Activated naive CD4-positive, alpha-beta T cell treated with anti-CD3 and anti-CD28 coated beads for 36 hours (primary cell): ENCODE data around the gene SPRN. TPM values are rescaled to one million over a fixed set of nuclear protein-coding genes. Genes with fewer than 3 reads are reported as not detected.
"Not testable (repeated sequence)": the region's sequence is repeated elsewhere in the genome, so short reads cannot be mapped to it uniquely, and the experiment has no call there.

ENCODE experiments used
- CTCF ChIA-PET: fragments of 350-600 bp; sonication (Branson Sonifier 250); formaldehyde crosslinking; loops from one replicate; lab custom pipeline; 2021; ENCODE audit warnings: antibody characterized with exemption; lab: Charles Lee
- DNase-seq: peaks from one replicate; pipeline ENCODE4 v3.0.0-alpha.2; 2020
- H3K27ac Mint-ChIP-seq: one replicate; pipeline ENCODE4 v1.8.0; 2021; ENCODE audit warnings: mild to moderate bottlenecking, mixed read lengths
- H3K27me3 Mint-ChIP-seq: one replicate; pipeline ENCODE4 v1.8.0; 2021; ENCODE audit warnings: low read depth, mixed read lengths
- H3K36me3 Mint-ChIP-seq: one replicate; pipeline ENCODE4 v1.8.0; 2021; ENCODE audit warnings: low read depth, mixed read lengths
- H3K4me1 Mint-ChIP-seq: one replicate; pipeline ENCODE4 v1.8.0; 2021; ENCODE audit warnings: low read depth, mixed read lengths
- H3K4me3 Mint-ChIP-seq: one replicate; pipeline ENCODE4 v1.8.0; 2021; ENCODE audit warnings: mild to moderate bottlenecking, moderate library complexity, mixed read lengths
- H3K9me3 Mint-ChIP-seq: one replicate; pipeline ENCODE4 v1.8.0; 2021; ENCODE audit warnings: mixed read lengths
- intact Hi-C: fragments of 100-400 bp; cut with micrococcal nuclease; formaldehyde crosslinking; loops from one replicate; pipeline ENCODE4 v1.15.1; 2023
- total RNA-seq, 2 experiments: library from RNA; stranded (reverse); gene quantifications; one replicate each; pipeline ENCODE4 v1.2.3, GENCODE V29; 2021

The SPRN gene
- total RNA-seq, 2 experiments from 2014 or later = not detected

DNA sequence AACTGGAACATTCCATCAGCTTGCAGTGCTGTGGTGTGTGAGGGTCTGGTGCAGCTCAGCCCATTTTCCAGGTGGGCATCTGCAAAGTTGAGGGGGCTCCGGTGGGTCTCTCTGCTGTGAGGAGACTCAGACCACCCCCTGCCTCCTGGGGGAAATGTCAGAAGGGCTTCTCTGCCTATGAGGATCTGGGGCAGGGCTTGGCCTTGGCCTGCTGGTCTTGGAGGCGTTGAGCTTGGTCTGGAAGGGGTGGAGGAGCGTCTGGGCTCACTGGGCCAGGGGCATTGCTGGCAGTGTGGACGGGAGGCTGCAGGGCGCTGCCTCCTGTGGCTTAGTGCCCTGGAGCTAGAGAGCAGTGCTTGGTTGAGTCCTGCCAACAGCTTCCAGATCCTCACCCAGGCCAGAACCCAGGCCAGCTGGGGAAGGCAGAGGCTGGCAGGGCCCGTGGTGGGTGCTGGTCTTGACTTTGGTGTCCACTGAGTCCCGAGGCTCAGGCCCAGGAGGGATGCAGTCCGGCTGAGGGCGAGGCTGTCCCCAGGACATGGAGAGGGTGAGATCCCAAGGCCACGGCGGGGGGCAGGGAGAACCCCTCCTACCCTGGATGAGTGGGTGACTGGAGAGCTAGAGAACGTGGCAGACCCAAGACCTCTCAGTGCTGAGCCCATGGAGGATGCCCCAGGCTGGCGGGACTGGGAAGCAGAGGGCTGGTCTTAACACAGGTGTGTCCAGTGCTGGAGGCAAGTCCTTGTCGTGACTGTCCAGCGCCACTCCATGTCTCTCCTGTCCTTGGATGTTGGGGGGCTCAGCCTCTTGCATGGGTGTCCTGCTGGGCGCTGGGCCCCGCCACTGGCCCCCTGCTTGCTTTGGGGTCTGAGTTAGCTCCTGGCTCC is 2.8 kb downstream of the SPRN start:
- Mint-ChIP-seq H3K36me3 (peaks cover 8% of the 10 kb centered on the region), H3K4me1 (peaks cover 2% of the 10 kb centered on the region), H3K4me3 (no peak overlapping the region), H3K27me3 (no peaks in the 10 kb centered on the region), H3K9me3 (no peaks in the 10 kb centered on the region), H3K27ac (no peak overlapping the region)
- intact Hi-C loops = no loop called here
- no peak for DNase-seq
- CTCF ChIA-PET = interaction anchor here (0.7 to 1.0 kb wide), 3 partner anchors 10 to 92 kb away, joined by 3 to 5 read pairs (median 4); no protein-coding TSS in a partner anchor

DNA sequence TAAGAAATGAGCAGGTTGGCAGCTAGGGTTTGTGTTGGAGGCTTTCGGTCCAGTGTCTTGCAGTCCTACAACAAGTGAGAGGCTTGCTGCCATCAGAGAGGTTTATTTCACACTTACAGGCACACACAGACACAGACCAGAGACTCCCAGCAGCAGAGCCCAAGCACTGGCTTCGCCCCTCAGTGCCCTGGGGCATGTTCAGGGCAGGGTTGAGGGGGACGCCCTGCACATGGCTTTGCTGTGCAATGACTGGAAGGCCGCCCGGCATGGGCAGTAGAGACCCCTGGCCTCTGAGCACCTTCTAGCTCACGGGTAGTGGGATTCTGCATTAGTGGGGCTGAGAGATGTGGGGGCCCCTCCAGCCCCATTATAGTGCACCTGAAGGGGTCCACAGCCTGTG is 3.8 kb downstream of the SPRN start:
- H3K36me3 Mint-ChIP-seq = peaks cover 13% of the 10 kb centered on the region
- peaks cover 3% of the 10 kb centered on the region for H3K9me3 Mint-ChIP-seq
- CTCF ChIA-PET = interaction anchor here (1.0 kb wide), 1 partner anchor 113 kb away, joined by 3 read pairs; no protein-coding TSS in a partner anchor
- no peaks in the 10 kb centered on the region for H3K27me3 Mint-ChIP-seq
- no peak for DNase-seq
- intact Hi-C loops = no loop called here
- peaks cover 2% of the 10 kb centered on the region for H3K4me1 Mint-ChIP-seq
- H3K4me3 Mint-ChIP-seq = no peak overlapping the region
- H3K27ac Mint-ChIP-seq = no peak overlapping the region

DNA sequence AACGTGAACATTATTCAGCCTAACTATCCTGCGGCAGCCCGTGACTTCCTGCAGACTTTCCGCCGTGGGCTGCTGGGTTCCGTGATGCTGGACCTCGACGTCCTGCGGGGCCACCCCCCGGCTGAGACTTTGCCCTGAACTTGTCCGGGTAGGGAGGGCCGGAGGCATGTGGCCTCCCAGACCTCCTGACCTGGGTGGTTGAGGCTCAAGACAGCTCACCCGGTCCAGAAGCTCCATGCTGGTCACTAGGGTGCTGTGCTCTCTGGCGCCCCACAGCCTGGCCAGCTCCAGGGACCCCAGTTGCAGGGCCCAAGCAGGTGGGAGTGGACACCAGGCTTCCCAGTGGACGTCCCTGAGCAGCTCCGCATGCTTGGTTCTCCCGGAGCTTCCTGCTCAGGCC is 4.4 kb downstream of the SPRN start:
- peaks cover 2% of the 10 kb centered on the region for H3K4me1 Mint-ChIP-seq
- H3K27me3 Mint-ChIP-seq = no peaks in the 10 kb centered on the region
- H3K36me3 Mint-ChIP-seq = peaks cover 19% of the 10 kb centered on the region
- intact Hi-C loops = no loop called here
- peaks cover 7% of the 10 kb centered on the region for H3K9me3 Mint-ChIP-seq
- H3K27ac Mint-ChIP-seq = no peak overlapping the region
- DNase-seq = no peak
- CTCF ChIA-PET = interaction anchor here (1.0 to 1.5 kb wide), 2 partner anchors 90 to 113 kb away, joined by 3 to 4 read pairs; no protein-coding TSS in a partner anchor
- H3K4me3 Mint-ChIP-seq = no peak overlapping the region

DNA sequence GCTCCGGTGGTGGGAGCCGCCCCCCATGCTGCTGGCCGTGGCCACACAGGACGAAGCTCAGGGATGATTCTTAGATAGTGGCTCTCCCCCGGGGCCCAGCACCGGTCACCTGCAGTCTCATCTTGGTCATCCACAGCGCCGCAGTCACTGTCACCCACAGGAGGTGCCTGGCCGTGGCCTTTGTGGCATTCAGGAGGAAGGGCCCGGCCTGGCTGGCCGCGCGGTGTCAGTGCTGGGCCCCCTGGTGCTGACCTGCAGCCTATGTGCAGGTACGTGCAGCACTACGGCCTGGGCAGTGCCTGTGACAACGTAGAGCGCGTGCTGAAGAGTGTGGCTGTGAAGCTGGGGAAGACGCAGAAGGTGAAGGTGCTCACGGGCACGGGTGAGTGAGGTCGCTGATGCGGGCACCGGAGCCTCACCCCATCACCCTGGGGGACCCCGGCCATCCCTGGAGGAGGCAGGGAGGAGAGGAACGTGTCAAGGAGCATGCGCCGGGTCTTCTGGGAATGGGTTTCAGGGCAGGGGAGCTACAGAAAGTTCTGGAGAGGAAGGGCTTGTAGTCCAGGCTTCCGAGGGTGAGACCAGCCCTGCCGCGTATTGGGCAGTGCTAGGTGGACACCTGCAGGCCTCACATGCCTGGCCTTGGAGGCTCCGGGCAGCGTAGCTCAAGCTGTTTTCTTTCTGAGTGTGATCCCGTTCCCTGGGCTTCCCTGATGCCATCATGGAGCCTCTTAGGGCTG is 5.0 kb downstream of the SPRN start:
- Mint-ChIP-seq H3K4me1 (peaks cover 2% of the 10 kb centered on the region), H3K27me3 (no peaks in the 10 kb centered on the region), H3K4me3 (no peak overlapping the region), H3K36me3 (peaks cover 24% of the 10 kb centered on the region), H3K27ac (no peak overlapping the region), H3K9me3 (peaks cover 7% of the 10 kb centered on the region)
- no peak for DNase-seq
- CTCF ChIA-PET = interaction anchor here (1.0 to 1.5 kb wide), 2 partner anchors 90 to 112 kb away, joined by 3 to 4 read pairs; no protein-coding TSS in a partner anchor
- intact Hi-C loops = no loop called here

DNA sequence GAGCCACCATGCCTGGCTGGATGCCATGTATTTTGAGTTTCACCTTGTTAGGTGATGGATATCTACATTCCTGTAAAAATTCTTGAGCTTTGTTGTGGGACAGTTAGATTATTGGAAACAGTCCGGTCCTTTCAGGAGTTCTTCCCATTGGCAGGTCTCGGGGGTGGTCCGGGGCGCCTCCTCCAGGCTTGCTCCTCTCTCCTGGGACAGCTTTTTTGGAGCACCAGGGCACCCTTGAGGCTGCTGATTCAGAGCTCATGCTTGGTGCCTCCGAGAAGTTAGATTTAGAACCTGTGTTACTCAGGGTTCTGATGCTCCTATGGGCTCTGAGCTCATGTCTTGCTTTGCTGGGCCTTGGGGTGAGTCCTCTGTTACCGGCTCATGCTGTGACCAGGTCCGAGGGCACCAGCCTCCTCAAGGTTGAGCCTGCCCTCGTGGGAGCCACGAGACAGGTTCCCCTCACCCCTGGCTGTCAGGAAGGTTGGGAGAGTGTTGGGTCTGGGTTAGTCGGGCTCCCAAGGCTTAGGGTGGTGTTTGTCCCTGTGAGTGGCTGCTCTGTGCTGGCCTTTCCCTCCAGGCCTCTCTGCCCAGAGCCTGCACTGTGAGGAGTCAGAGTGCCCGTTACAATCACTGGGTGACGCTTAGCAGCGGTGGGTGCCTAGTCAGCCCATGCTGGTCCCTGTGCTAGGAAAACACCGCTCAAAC is 6.0 kb downstream of the SPRN start:
- CTCF ChIA-PET = no interaction called here
- H3K36me3 Mint-ChIP-seq = peaks cover 28% of the 10 kb centered on the region
- intact Hi-C loops = no loop called here
- H3K4me3 Mint-ChIP-seq = no peak overlapping the region
- no peak for DNase-seq
- peaks cover 9% of the 10 kb centered on the region for H3K9me3 Mint-ChIP-seq
- H3K27ac Mint-ChIP-seq = no peak overlapping the region
- H3K27me3 Mint-ChIP-seq = no peaks in the 10 kb centered on the region
- peaks cover 2% of the 10 kb centered on the region for H3K4me1 Mint-ChIP-seq

DNA sequence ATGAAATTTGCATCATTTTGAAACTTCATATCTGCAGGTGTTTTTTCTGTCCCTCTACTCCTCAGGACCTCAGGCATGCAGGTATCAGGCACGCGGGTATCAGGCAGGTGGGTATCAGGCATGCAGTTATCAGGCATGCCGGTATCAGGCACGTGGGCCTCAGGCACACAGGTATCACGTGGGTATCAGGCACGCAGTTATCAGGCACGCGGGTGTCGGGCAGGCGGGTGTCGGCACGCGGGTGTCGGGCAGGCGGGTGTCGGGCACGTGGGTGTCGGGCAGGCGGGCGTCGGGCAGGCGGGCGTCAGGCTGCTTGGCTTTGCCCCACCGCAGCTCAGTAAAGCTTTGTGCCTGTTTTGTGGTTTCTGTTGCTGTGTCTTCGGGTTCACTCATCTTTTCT is 8.7 kb downstream of the SPRN start:
- Mint-ChIP-seq H3K9me3 (peaks cover 29% of the 10 kb centered on the region), H3K4me3 (no peak overlapping the region), H3K4me1 (no peaks in the 10 kb centered on the region), H3K36me3 (peaks cover 52% of the 10 kb centered on the region), H3K27me3 (no peaks in the 10 kb centered on the region), H3K27ac (no peak overlapping the region)
- intact Hi-C loops = no loop called here
- CTCF ChIA-PET = interaction anchor here (1.1 kb wide), 1 partner anchor 22 kb away, joined by 3 read pairs; no protein-coding TSS in a partner anchor
- no peak for DNase-seq

DNA sequence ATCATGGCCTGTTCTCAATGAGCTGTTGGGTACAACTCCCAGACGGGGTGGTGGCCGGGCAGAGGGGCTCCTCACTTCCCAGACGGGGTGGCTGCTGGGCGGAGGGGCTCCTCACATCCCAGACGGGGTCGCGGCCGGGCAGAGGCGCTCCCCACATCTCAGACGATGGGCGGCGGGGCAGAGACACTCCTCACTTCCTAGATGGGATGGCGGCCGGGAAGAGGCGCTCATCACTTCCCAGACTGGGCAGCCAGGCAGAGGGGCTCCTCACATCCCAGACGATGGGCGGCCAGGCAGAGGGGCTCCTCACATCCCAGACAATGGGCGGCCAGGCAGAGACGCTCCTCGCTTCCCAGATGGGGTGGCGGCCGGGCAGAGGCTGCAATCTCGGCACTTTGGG is 10.0 kb downstream of the SPRN start:
- H3K27me3 Mint-ChIP-seq, CTCF ChIA-PET, H3K4me3 Mint-ChIP-seq, DNase-seq, intact Hi-C loops, H3K4me1 Mint-ChIP-seq, H3K27ac Mint-ChIP-seq: not testable (repeated sequence)
- Mint-ChIP-seq H3K9me3 (peaks cover 31% of the 10 kb centered on the region), H3K36me3 (peaks cover 63% of the 10 kb centered on the region)

DNA sequence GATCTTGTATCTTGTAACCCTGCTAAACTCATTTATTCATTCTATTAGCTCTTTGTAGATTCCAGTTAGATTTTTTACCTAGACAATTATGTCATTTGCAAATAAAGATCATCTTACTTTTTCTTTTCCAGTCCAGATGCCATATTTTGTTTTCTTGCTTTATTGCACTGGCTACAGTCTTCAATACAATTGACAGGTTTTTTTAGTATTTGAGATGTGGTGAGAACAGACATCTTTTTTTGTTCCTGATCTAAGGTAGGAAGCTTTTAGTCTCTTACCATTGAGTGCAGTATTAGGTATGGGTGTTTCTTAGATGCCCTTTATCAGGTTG is 12.1 kb downstream of the SPRN start:
- no peak for DNase-seq
- Mint-ChIP-seq H3K27me3 (no peaks in the 10 kb centered on the region), H3K27ac (no peak overlapping the region), H3K36me3 (peaks cover 76% of the 10 kb centered on the region), H3K4me3 (no peak overlapping the region), H3K9me3 (peaks cover 38% of the 10 kb centered on the region), H3K4me1 (peaks cover 11% of the 10 kb centered on the region)
- CTCF ChIA-PET = interaction anchor here (0.7 to 1.3 kb wide), 2 partner anchors 9 to 192 kb away, joined by 3 to 4 read pairs; no protein-coding TSS in a partner anchor
- intact Hi-C loops = no loop called here

DNA sequence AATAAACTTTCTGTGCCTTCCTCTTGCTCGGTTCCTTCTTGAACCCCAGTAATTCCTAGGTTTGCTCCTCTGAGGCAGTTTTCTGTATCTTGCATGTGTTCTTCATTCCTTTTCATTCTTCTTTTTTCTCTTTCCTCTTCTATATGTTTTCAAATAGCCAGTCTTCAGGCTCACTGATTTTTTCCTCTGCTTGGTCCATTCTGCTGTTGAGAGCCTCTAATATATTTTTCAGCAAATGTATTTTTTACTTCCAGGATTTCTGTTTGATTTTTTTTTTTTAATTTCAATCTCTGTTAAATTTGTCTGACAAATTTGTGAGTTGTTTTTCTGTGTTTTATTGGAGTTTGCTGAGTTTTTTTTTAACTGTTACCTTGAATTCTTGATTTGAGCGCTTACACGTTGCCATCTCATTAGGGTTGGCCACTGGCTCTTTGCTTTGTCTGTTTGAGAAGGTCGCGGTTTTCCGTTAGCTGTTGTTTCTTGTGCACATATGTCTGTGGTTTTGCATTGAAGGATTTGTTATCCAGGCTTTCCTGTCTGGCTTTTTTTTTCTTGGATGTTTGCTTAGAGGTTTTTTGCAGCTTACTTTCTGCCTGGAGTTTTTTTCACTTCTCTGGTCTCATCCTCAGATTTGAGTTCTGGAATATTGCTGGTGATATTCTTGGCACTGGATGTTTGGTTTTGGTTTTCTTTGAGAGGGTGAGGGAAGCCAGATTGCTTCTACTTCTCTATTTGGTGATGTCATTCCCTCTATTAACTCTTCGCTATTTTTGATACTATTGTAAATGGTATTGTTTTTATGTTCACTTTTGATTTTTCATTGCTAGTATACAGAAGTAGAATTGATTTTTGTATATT is 12.7 kb downstream of the SPRN start:
- CTCF ChIA-PET = interaction anchor here (0.7 to 1.3 kb wide), 2 partner anchors 10 to 193 kb away, joined by 3 to 4 read pairs; no protein-coding TSS in a partner anchor
- H3K27ac Mint-ChIP-seq = no peak overlapping the region
- no peak overlapping the region for H3K4me3 Mint-ChIP-seq
- DNase-seq = no peak
- H3K9me3 Mint-ChIP-seq = peaks cover 38% of the 10 kb centered on the region
- no peaks in the 10 kb centered on the region for H3K27me3 Mint-ChIP-seq
- H3K4me1 Mint-ChIP-seq = peaks cover 16% of the 10 kb centered on the region
- peaks cover 82% of the 10 kb centered on the region for H3K36me3 Mint-ChIP-seq
- intact Hi-C loops = no loop called here

DNA sequence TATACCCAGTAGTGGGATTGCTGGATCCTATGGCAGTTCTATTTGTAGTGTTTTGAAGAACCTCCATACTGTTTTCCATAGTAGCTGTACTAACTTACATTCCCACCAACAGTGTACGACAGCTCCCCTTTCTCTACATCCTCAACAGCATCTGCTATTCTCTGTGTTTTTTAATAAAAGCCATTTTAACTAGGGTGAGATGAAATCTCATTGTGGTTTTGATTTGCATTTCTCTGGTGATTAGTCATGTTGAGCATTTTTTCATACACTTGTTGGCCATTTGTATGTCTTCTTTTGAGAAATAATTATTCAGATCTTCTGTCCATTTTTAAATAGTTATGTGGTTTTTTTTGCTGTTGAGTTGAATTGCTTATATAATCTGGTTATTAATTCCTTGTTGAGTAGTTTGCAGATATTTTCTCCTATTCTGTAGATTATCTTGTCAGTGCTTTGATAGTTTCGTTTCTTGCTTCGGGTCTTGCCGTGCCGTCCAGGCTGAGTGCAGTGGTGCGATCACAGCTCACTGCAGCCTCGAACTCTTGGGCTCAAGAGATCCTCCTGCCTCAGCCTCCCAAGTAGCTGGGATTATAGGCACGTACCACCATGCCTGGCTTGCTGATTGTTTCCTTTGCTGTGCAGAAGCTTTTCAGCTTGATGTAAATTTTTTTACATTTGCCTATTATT is 18.4 kb downstream of the SPRN start:
- Mint-ChIP-seq H3K4me3 (no peak overlapping the region), H3K9me3 (peaks cover 11% of the 10 kb centered on the region), H3K27me3 (no peaks in the 10 kb centered on the region), H3K4me1 (peaks cover 44% of the 10 kb centered on the region), H3K27ac (no peak overlapping the region), H3K36me3 (peaks cover 72% of the 10 kb centered on the region)
- CTCF ChIA-PET = no interaction called here
- DNase-seq = no peak
- intact Hi-C loops = no loop called here

DNA sequence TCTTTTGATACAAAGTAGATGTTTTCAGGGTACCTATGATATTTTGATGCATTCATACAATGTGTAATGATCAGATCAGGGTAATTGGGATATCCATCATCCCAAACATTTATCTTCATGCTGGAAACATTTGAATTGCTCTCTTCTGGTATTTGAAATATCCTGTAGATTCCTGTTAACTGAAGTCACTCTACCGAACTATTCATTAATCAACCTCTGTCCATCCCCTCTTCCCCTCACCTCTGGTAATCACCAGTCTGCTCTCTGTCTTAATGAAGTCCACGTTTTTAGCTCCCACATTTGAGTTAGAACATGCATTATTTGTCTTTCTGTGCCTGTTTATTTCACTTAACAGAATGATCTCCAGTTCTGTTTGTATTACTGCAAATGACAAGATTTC is 19.2 kb downstream of the SPRN start:
- intact Hi-C loops = no loop called here
- CTCF ChIA-PET = no interaction called here
- no peak for DNase-seq
- Mint-ChIP-seq H3K27ac (no peak overlapping the region), H3K4me1 (peaks cover 50% of the 10 kb centered on the region), H3K27me3 (no peaks in the 10 kb centered on the region), H3K9me3 (peaks cover 7% of the 10 kb centered on the region), H3K4me3 (no peak overlapping the region), H3K36me3 (peaks cover 69% of the 10 kb centered on the region)
